ENCODE results near the gene PIP5K1A. TPM values are rescaled to one million over a fixed set of nuclear protein-coding genes. Genes with fewer than 3 reads are reported as not detected.

Gene PIP5K1A
- total RNA-seq, 1 donor from 2014 or later = 59.7 TPM

DNA sequence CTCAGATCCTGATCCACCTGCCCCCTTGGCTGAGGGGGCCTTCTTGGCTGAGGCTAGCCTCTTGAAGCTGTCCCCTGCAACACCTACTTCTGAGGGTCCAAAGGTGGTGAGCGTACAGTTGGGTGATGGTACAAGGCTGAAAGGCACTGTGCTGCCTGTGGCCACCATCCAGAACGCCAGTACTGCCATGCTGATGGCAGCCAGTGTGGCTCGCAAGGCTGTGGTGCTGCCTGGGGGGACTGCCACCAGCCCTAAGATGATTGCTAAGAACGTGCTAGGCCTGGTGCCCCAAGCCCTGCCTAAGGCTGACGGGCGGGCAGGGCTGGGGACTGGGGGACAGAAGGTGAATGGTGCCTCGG lies 89.0 kb downstream of the PIP5K1A start:
- Histone ChIP-seq H3K36me3 (ENCODE audit: control insufficient read depth, insufficient read depth, low read length) (peaks cover 2% of the 10 kb centered on the region), H3K4me3 (ENCODE audit: low read depth, low read length) (no peak overlapping the region), H3K27me3 (ENCODE audit: control insufficient read depth, insufficient read depth, low read length) (no peaks in the 10 kb centered on the region)
- DNase-seq (ENCODE audit: low read depth) = no peak
- TF ChIP-seq, protein P1, sequence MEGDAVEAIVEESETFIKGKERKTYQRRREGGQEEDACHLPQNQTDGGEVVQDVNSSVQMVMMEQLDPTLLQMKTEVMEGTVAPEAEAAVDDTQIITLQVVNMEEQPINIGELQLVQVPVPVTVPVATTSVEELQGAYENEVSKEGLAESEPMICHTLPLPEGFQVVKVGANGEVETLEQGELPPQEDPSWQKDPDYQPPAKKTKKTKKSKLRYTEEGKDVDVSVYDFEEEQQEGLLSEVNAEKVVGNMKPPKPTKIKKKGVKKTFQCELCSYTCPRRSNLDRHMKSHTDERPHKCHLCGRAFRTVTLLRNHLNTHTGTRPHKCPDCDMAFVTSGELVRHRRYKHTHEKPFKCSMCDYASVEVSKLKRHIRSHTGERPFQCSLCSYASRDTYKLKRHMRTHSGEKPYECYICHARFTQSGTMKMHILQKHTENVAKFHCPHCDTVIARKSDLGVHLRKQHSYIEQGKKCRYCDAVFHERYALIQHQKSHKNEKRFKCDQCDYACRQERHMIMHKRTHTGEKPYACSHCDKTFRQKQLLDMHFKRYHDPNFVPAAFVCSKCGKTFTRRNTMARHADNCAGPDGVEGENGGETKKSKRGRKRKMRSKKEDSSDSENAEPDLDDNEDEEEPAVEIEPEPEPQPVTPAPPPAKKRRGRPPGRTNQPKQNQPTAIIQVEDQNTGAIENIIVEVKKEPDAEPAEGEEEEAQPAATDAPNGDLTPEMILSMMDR (IDR thresholded peaks at IDR 0.05; ENCODE audit: insufficient read depth, low read length, poor library complexity, severe bottlenecking) = no peak

DNA sequence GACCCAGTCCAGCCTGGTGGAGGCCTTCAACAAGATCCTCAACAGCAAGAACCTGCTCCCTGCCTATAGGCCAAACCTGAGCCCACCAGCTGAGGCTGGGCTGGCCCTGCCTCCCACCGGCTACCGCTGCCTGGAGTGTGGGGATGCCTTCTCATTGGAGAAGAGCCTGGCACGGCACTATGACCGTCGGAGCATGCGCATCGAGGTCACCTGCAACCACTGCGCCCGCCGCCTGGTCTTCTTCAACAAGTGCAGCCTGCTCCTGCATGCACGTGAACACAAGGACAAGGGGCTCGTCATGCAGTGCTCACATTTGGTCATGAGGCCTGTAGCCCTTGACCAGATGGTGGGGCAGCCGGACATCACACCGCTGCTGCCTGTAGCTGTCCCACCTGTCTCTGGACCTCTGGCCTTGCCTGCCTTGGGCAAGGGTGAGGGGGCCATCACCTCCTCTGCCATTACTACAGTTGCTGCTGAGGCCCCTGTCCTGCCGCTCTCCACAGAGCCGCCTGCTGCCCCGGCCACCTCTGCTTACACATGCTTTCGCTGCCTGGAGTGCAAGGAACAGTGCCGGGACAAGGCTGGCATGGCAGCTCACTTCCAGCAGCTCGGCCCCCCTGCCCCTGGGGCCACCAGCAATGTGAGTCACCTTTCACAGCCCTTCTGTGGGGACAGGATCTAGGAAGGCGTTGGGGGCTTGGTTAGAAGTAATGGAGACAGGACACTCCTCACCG lies 89.6 kb downstream of the PIP5K1A start:
- Histone ChIP-seq H3K27me3 (ENCODE audit: control insufficient read depth, insufficient read depth, low read length) (no peaks in the 10 kb centered on the region), H3K36me3 (ENCODE audit: control insufficient read depth, insufficient read depth, low read length) (peaks cover 2% of the 10 kb centered on the region), H3K4me3 (ENCODE audit: low read depth, low read length) (no peak overlapping the region)
- DNase-seq (ENCODE audit: low read depth) = no peak
- TF ChIP-seq, protein P1 (IDR thresholded peaks at IDR 0.05; ENCODE audit: insufficient read depth, low read length, poor library complexity, severe bottlenecking) = no peak

DNA sequence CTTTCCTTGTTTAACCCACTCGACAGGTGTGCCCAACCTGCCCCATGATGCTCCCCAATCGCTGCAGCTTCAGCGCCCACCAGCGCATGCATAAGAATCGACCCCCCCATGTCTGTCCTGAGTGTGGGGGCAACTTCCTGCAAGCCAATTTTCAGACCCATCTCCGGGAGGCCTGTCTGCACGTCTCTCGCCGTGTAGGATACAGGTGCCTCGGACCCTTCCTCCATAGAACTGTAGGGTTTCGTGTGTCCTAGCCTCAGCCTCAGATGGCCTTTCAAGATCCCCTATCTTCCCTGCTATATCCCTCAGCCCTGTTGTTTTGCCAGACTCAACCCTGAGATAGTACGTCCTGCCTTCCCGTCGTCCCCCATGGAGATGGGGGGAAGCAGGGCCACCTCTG lies 90.2 kb downstream of the PIP5K1A start:
- Histone ChIP-seq H3K27me3 (ENCODE audit: control insufficient read depth, insufficient read depth, low read length) (no peaks in the 10 kb centered on the region), H3K36me3 (ENCODE audit: control insufficient read depth, insufficient read depth, low read length) (peaks cover 2% of the 10 kb centered on the region), H3K4me3 (ENCODE audit: low read depth, low read length) (no peak overlapping the region)
- TF ChIP-seq, protein P1 (IDR thresholded peaks at IDR 0.05; ENCODE audit: insufficient read depth, low read length, poor library complexity, severe bottlenecking) = no peak
- no peak for DNase-seq (ENCODE audit: low read depth)

DNA sequence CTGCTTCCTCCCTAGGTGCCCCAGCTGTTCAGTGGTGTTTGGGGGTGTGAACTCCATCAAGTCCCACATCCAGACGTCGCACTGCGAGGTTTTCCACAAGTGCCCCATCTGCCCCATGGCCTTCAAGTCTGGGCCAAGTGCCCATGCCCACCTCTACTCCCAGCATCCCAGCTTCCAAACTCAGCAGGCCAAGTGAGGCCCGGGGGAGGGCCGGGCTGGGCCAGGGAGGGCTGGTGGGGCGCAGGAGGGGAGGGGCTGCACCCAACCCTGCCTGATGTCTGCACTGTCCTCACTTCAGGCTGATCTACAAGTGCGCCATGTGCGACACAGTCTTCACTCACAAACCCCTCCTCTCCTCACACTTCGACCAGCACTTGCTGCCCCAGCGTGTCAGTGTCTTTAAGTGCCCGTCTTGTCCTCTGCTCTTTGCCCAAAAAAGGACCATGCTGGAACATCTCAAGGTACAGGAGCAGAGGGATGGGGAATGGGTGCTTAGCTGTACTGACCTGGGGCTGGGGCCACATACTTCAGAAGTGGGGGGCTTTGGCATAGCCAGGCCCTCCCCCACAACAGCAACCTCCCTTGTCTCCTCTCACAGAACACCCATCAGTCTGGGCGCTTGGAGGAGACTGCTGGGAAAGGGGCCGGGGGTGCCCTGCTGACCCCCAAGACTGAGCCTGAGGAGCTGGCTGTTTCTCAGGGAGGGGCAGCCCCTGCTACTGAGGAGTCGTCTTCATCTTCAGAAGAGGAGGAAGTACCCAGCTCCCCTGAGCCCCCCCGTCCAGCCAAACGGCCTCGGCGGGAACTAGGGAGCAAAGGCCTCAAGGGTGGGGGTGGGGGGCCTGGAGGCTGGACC lies 91.0 kb downstream of the PIP5K1A start:
- H3K36me3 ChIP-seq (ENCODE audit: control insufficient read depth, insufficient read depth, low read length) = peaks cover 4% of the 10 kb centered on the region
- DNase-seq (ENCODE audit: low read depth) = no peak
- TF ChIP-seq, protein P1 (IDR thresholded peaks at IDR 0.05; ENCODE audit: insufficient read depth, low read length, poor library complexity, severe bottlenecking) = no peak
- H3K27me3 ChIP-seq (ENCODE audit: control insufficient read depth, insufficient read depth, low read length) = no peaks in the 10 kb centered on the region
- H3K4me3 ChIP-seq (ENCODE audit: low read depth, low read length) = no peak overlapping the region

DNA sequence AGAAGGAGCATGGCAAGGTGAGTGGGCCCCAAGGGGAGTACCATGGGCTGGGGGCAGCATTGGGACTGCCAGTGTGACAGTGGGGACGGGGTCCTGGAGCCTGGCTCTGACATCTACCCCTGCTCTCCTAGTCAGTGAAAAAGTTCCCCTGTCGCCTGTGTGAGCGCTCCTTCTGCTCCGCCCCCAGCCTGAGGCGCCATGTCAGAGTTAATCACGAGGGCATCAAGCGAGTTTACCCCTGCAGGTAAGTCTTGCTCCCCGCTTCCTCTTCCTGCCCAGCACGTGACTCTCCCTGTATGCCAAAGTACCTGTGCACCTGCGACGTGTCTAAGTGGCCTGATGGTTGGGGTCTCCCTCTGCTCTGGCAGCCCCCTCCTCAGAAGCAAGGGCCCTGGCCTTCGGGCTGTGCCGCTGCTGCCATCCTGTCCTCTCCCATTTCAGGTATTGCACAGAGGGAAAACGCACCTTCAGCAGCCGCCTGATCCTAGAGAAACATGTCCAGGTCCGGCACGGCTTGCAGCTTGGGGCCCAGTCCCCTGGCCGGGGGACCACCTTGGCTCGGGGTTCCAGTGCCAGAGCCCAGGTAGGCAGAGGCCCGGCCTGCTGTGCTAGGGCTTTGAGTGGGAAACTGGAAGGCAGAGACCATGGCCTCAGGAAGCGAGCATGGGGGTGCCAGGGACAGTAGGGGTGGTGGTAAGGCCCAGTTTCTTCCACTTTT lies 91.8 kb downstream of the PIP5K1A start:
- TF ChIP-seq, protein P1 (IDR thresholded peaks at IDR 0.05; ENCODE audit: insufficient read depth, low read length, poor library complexity, severe bottlenecking) = no peak
- no peak for DNase-seq (ENCODE audit: low read depth)
- H3K4me3 ChIP-seq (ENCODE audit: low read depth, low read length) = no peak overlapping the region
- H3K27me3 ChIP-seq (ENCODE audit: control insufficient read depth, insufficient read depth, low read length) = no peaks in the 10 kb centered on the region
- peaks cover 6% of the 10 kb centered on the region for H3K36me3 ChIP-seq (ENCODE audit: control insufficient read depth, insufficient read depth, low read length)
